Measurements from ENCODE around the gene MOGAT1. TPM values are rescaled to one million over a fixed set of nuclear protein-coding genes. Genes with fewer than 3 reads are reported as not detected.
A peak's percentile ranks its signal among the peaks of the same experiment; 100 is the strongest.

The MOGAT1 gene
- polyA plus RNA-seq, 2 of the 4 experiments (the other 2 are of a cell fraction): not detected

GRCh38 chr2:222756951-222757650 is 85.6 kb downstream of the MOGAT1 start:
- Histone ChIP-seq H3K9me3 (no peaks in the 10 kb centered on the region), H3K4me3 (no peak overlapping the region), H3K4me1 (peaks cover 17% of the 10 kb centered on the region), H3K27ac (peak overlapping the region; percentile 80 to 81), H3K4me2 (peak overlapping the region; percentile 62)
- DNase-seq (ENCODE audit: low read depth in 1 of 2, low spot score in 1 of 2) (peak; percentile 51 to 68), FAIRE-seq (no peak), ATAC-seq (peak; percentile 88 to 92)
- POLR2A ChIA-PET: no interaction called here
- TF ChIP-seq FOSL2 (IDR thresholded peaks at IDR 0.05): no peak
- TF ChIP-seq FOSL2 (CRISPR knock-in tag; IDR thresholded peaks at IDR 0.05): peak; percentile 59
- TF ChIP-seq EP300 (IDR thresholded peaks at IDR 0.05): no peak
- 19% methylated on average over 5 of the region's 5 CpGs for WGBS (ENCODE audit: missing lambda C conversion rate)
- CTCF ChIA-PET: interaction anchor here (0.9 to 1.2 kb wide), 2 partner anchors 30 to 40 kb away, joined by 3 read pairs; no protein-coding TSS in a partner anchor

Other genes with a start within 250 kb of the MOGAT1 start
- 0.26 and 0.66 TPM in 2 replicates for gene SGPP2, start 247.1 kb upstream of the MOGAT1 start, polyA plus RNA-seq (2011; rRNA removed)
- gene SGPP2, start 247.1 kb upstream of the MOGAT1 start, polyA plus RNA-seq (2017; fragmentation: RNase III; extraction: RNeasy Plus Mini Kit Qiagen cat#74134 plus additional on column Dnase treatment): 0.08 to 0.10 TPM (median 0.08 TPM) in 3 replicates
- gene FARSB, start 15.6 kb upstream of the MOGAT1 start, polyA plus RNA-seq (2011; rRNA removed): 67.3 and 77.4 TPM in 2 replicates
- 41.0 to 50.4 TPM (median 42.1 TPM) in 3 replicates for gene FARSB, start 15.6 kb upstream of the MOGAT1 start, polyA plus RNA-seq (2017; fragmentation: RNase III; extraction: RNeasy Plus Mini Kit Qiagen cat#74134 plus additional on column Dnase treatment)
- gene ACSL3, start 189.4 kb downstream of the MOGAT1 start, polyA plus RNA-seq (2011; rRNA removed): 160 and 209 TPM in 2 replicates
- gene ACSL3, start 189.4 kb downstream of the MOGAT1 start, polyA plus RNA-seq (2017; fragmentation: RNase III; extraction: RNeasy Plus Mini Kit Qiagen cat#74134 plus additional on column Dnase treatment): 89.1 to 142 TPM (median 128 TPM) in 3 replicates